Caco-2 (cell line): ENCODE data around the gene KCNN3. TPM values are rescaled to one million over a fixed set of nuclear protein-coding genes. Genes with fewer than 3 reads are reported as not detected.

ENCODE experiments used
- BruUV-seq: library from RNA; stranded (reverse); fragments of 400-500 nt; replicated peaks from 2 replicates; lab custom pipeline; 2021; lab: Mats Ljungman, UMichigan
- CTCF ChIA-PET: fragments of 300-600 bp; sonication (Branson Sonifier 250); formaldehyde crosslinking; loops from one replicate; lab custom pipeline; 2022; ENCODE audit warnings: antibody characterized with exemption; lab: Charles Lee
- POLR2A ChIA-PET: fragments of 300-600 bp; sonication (Branson Sonifier 250); formaldehyde crosslinking; loops from one replicate; lab custom pipeline; 2022; ENCODE audit warnings: antibody characterized with exemption; lab: Charles Lee
- DNase-seq, 2 experiments: peaks; one replicate each; pipeline versions ENCODE4 v3.0.0 to v3.0.0-alpha.2; 2020 to 2022
- H3K27me3 ChIP-seq: replicated peaks from 2 replicates; pipeline ENCODE4 v1.6.0; 2011; ENCODE audit warnings: low read length; ENCODE audit not compliant: control insufficient read depth, insufficient read depth
- H3K36me3 ChIP-seq: 2 replicates; pipeline ENCODE4 v1.5.1; 2011; ENCODE audit warnings: low read length; ENCODE audit not compliant: control insufficient read depth, insufficient read depth
- H3K4me1 ChIP-seq: fragments of 250-450 bp; sonication (Bioruptor Pico); 2 replicates; pipeline ENCODE4 v1.5.1; 2020; ENCODE audit warnings: mild to moderate bottlenecking
- H3K4me3 ChIP-seq: 2 replicates; pipeline ENCODE4 v1.5.1; 2011; ENCODE audit warnings: low read depth, mild to moderate bottlenecking, control low read depth, low read length
- H3K9me3 ChIP-seq: fragments of 250-450 bp; sonication (Bioruptor Pico); 2 replicates; pipeline ENCODE4 v1.5.1; 2020; ENCODE audit warnings: mild to moderate bottlenecking, moderate library complexity
- H3K27ac Mint-ChIP-seq: one replicate; pipeline ENCODE4 v1.8.0; 2022; ENCODE audit warnings: mixed read lengths; ENCODE audit not compliant: unreplicated experiment
- H3K27me3 Mint-ChIP-seq: one replicate; pipeline ENCODE4 v1.8.0; 2022; ENCODE audit warnings: mixed read lengths; ENCODE audit not compliant: insufficient read depth, unreplicated experiment
- H3K36me3 Mint-ChIP-seq: one replicate; pipeline ENCODE4 v1.8.0; 2022; ENCODE audit warnings: mild to moderate bottlenecking, mixed read lengths; ENCODE audit not compliant: insufficient read depth, unreplicated experiment
- H3K4me1 Mint-ChIP-seq: one replicate; pipeline ENCODE4 v1.8.0; 2022; ENCODE audit warnings: low read depth, mixed read lengths; ENCODE audit not compliant: unreplicated experiment
- H3K4me3 Mint-ChIP-seq: one replicate; pipeline ENCODE4 v1.8.0; 2022; ENCODE audit warnings: mild to moderate bottlenecking, moderate library complexity, mixed read lengths; ENCODE audit not compliant: unreplicated experiment
- H3K9me3 Mint-ChIP-seq: one replicate; pipeline ENCODE4 v1.8.0; 2022; ENCODE audit warnings: mixed read lengths; ENCODE audit not compliant: unreplicated experiment
- CTCF ChIP-seq, 2 experiments: fragments of 200-600 bp in 1 of 2; IDR thresholded peaks; 1 replicate in 1 of 2; 2 replicates in 1 of 2; pipeline versions ENCODE4 v1.5.1 to v1.8.0; 2011 to 2022; ENCODE audit warnings: antibody characterized with exemption in 1 of 2, control low read depth in 1 of 2, inconsistent platforms in 1 of 2, low read depth in 1 of 2, low read length in 1 of 2, mild to moderate bottlenecking in 1 of 2, moderate library complexity in 1 of 2; ENCODE audit not compliant: insufficient read depth in 1 of 2, severe bottlenecking in 1 of 2, unreplicated experiment in 1 of 2
- intact Hi-C: fragments of 100-400 bp; cut with micrococcal nuclease; formaldehyde crosslinking; loops from one replicate; pipeline ENCODE4 v1.10.0; 2022; ENCODE audit not compliant: unreplicated experiment
- total RNA-seq: library from RNA; stranded (reverse); gene quantifications from 2 replicates; pipeline ENCODE4 v1.2.3, GENCODE V29; 2022

The KCNN3 gene
- total RNA-seq, 1 experiment from 2014 or later = 0.05 TPM

GRCh38 chr1:154802982-154803920, 66.8 kb downstream of the KCNN3 start:
- POLR2A ChIA-PET = no interaction called here
- Histone ChIP-seq H3K36me3 (no peaks in the 10 kb centered on the region), H3K9me3 (no peaks in the 10 kb centered on the region), H3K27me3 (no peaks in the 10 kb centered on the region), H3K4me3 (no peak overlapping the region), H3K4me1 (peaks cover 2% of the 10 kb centered on the region)
- H3K27ac Mint-ChIP-seq = no peak overlapping the region
- intact Hi-C loops = no loop called here
- no peak for TF ChIP-seq CTCF (IDR thresholded peaks at IDR 0.05; ENCODE audit: insufficient read depth in 1 of 2, low read depth in 1 of 2, low read length in 1 of 2, severe bottlenecking in 1 of 2, unreplicated experiment in 1 of 2)
- peaks cover 6% of the 10 kb centered on the region for H3K4me1 Mint-ChIP-seq
- BruUV-seq = no TSS peak
- H3K9me3 Mint-ChIP-seq = no peaks in the 10 kb centered on the region
- H3K27me3 Mint-ChIP-seq = peaks cover 26% of the 10 kb centered on the region
- H3K4me3 Mint-ChIP-seq = no peak overlapping the region
- DNase-seq = no peak
- H3K36me3 Mint-ChIP-seq = no peaks in the 10 kb centered on the region
- CTCF ChIA-PET = no interaction called here

GRCh38 chr1:154802336-154802969, 67.6 kb downstream of the KCNN3 start:
- CTCF ChIA-PET = no interaction called here
- Mint-ChIP-seq H3K27me3 (peaks cover 22% of the 10 kb centered on the region), H3K27ac (no peak overlapping the region), H3K4me3 (no peak overlapping the region), H3K9me3 (no peaks in the 10 kb centered on the region), H3K4me1 (no peaks in the 10 kb centered on the region), H3K36me3 (no peaks in the 10 kb centered on the region)
- Histone ChIP-seq H3K4me3 (no peak overlapping the region), H3K27me3 (no peaks in the 10 kb centered on the region), H3K9me3 (no peaks in the 10 kb centered on the region), H3K36me3 (no peaks in the 10 kb centered on the region), H3K4me1 (no peaks in the 10 kb centered on the region)
- no peak for DNase-seq
- POLR2A ChIA-PET = no interaction called here
- TF ChIP-seq CTCF (IDR thresholded peaks at IDR 0.05; ENCODE audit: insufficient read depth in 1 of 2, low read depth in 1 of 2, low read length in 1 of 2, severe bottlenecking in 1 of 2, unreplicated experiment in 1 of 2) = no peak
- BruUV-seq = no TSS peak
- intact Hi-C loops = no loop called here

- no peaks in the 10 kb centered on the region for H3K4me1 ChIP-seq
- Mint-ChIP-seq H3K4me3 (no peak overlapping the region), H3K4me1 (no peaks in the 10 kb centered on the region), H3K9me3 (no peaks in the 10 kb centered on the region), H3K36me3 (no peaks in the 10 kb centered on the region), H3K27me3 (peaks cover 25% of the 10 kb centered on the region), H3K27ac (no peak overlapping the region)
- TF ChIP-seq CTCF (IDR thresholded peaks at IDR 0.05; ENCODE audit: insufficient read depth in 1 of 2, low read depth in 1 of 2, low read length in 1 of 2, severe bottlenecking in 1 of 2, unreplicated experiment in 1 of 2) = no peak
- ChIA-PET POLR2A (no interaction called here), CTCF (interaction anchor here (0.6 kb wide), 1 partner anchor 11 kb away, joined by 4 read pairs; no protein-coding TSS in a partner anchor)
- no peaks in the 10 kb centered on the region for H3K9me3 ChIP-seq
- no peak for DNase-seq
- BruUV-seq = no TSS peak
- H3K27me3 ChIP-seq = no peaks in the 10 kb centered on the region
- H3K4me3 ChIP-seq = no peak overlapping the region
- intact Hi-C loops = no loop called here
- H3K36me3 ChIP-seq = no peaks in the 10 kb centered on the region
Observed at GRCh38 chr1:154801234-154802011, 68.7 kb downstream of the KCNN3 start.
